ENCODE measurements around the gene KLHL26. TPM values are rescaled to one million over a fixed set of nuclear protein-coding genes. Genes with fewer than 3 reads are reported as not detected.

Gene KLHL26
- total RNA-seq, 1 donor from 2014 or later = 8.3 TPM

GRCh38 chr19:18699403-18700054 lies 62.7 kb downstream of the KLHL26 start:
- intact Hi-C loops (cut with DNase I) = loop anchor here (10.0 kb wide), 1 partner anchor 1205 kb away; the partner anchor contains the start of gene ZNF93
- no peak for TF ChIP-seq POLR2AphosphoS5 (IDR thresholded peaks at IDR 0.05; ENCODE audit: insufficient read depth in 1 of 2, low read depth in 1 of 2)
- TF ChIP-seq CTCF (IDR thresholded peaks at IDR 0.05) = no peak
- TF ChIP-seq POLR2A (IDR thresholded peaks at IDR 0.05) = no peak
- Histone ChIP-seq H3K27ac (peak overlapping the region; percentile 68), H3K36me3 (no peaks in the 10 kb centered on the region), H3K4me1 (peaks cover 23% of the 10 kb centered on the region), H3K9me3 (no peaks in the 10 kb centered on the region), H3K4me3 (no peak overlapping the region), H3K27me3 (no peaks in the 10 kb centered on the region)
- DNase-seq (ENCODE audit: extremely low spot score in 2 of 2) = no peak

- H3K4me1 ChIP-seq = peaks cover 23% of the 10 kb centered on the region
- H3K9me3 ChIP-seq = no peaks in the 10 kb centered on the region
- H3K36me3 ChIP-seq = no peaks in the 10 kb centered on the region
- no peaks in the 10 kb centered on the region for H3K27me3 ChIP-seq
- TF ChIP-seq POLR2AphosphoS5 (IDR thresholded peaks at IDR 0.05; ENCODE audit: insufficient read depth in 1 of 2, low read depth in 1 of 2) (peak; percentile 7 to 75), CTCF (IDR thresholded peaks at IDR 0.05) (no peak)
- H3K4me3 ChIP-seq = peak overlapping the region; percentile 30 to 46
- intact Hi-C loops (cut with DNase I) = loop anchor here (10.0 kb wide), 1 partner anchor 1204 kb away; the partner anchor contains the start of gene ZNF93
- peak overlapping the region; percentile 68 for H3K27ac ChIP-seq
- DNase-seq (ENCODE audit: extremely low spot score in 2 of 2) = no peak
Observed at GRCh38 chr19:18700501-18701249, 63.8 kb downstream of the KLHL26 start.

GRCh38 chr19:18701250-18701608 lies 64.4 kb downstream of the KLHL26 start:
- TF ChIP-seq POLR2AphosphoS5 (IDR thresholded peaks at IDR 0.05; ENCODE audit: insufficient read depth in 1 of 2, low read depth in 1 of 2) = peak; percentile 3 to 22
- no peak for TF ChIP-seq CTCF (IDR thresholded peaks at IDR 0.05)
- peak overlapping the region; percentile 68 for H3K27ac ChIP-seq
- H3K27me3 ChIP-seq = no peaks in the 10 kb centered on the region
- no peaks in the 10 kb centered on the region for H3K9me3 ChIP-seq
- intact Hi-C loops (cut with DNase I) = loop anchor here (10.0 kb wide), 1 partner anchor 1204 kb away; the partner anchor contains the start of gene ZNF93
- peaks cover 23% of the 10 kb centered on the region for H3K4me1 ChIP-seq
- no peaks in the 10 kb centered on the region for H3K36me3 ChIP-seq
- peak overlapping the region; percentile 30 to 46 for H3K4me3 ChIP-seq
- DNase-seq (ENCODE audit: extremely low spot score in 2 of 2) = no peak

GRCh38 chr19:18704054-18704453 lies 67.2 kb downstream of the KLHL26 start:
- no peak for DNase-seq (ENCODE audit: extremely low spot score in 2 of 2)
- H3K36me3 ChIP-seq = no peaks in the 10 kb centered on the region
- H3K9me3 ChIP-seq = no peaks in the 10 kb centered on the region
- H3K27ac ChIP-seq = no peak overlapping the region
- H3K27me3 ChIP-seq = no peaks in the 10 kb centered on the region
- H3K4me3 ChIP-seq = no peak overlapping the region
- intact Hi-C loops (cut with DNase I) = loop anchor here (10.0 kb wide), 1 partner anchor 1201 kb away; the partner anchor contains the start of gene ZNF93
- peaks cover 28% of the 10 kb centered on the region for H3K4me1 ChIP-seq
- TF ChIP-seq CTCF (IDR thresholded peaks at IDR 0.05) (no peak), POLR2AphosphoS5 (IDR thresholded peaks at IDR 0.05; ENCODE audit: insufficient read depth in 1 of 2, low read depth in 1 of 2) (no peak), POLR2A (IDR thresholded peaks at IDR 0.05) (no peak)

Measured in vagina (tissue), 2 donors.